ENCODE data around the gene C8G.

The C8G gene

GRCh38 chr9:136921718-136922117 is 23.3 kb upstream of the C8G start:
- 94% methylated on average over 10 of the region's 10 CpGs for WGBS
- no peaks in the 10 kb centered on the region for H3K27me3 ChIP-seq (ENCODE audit: insufficient read depth, low read length)
- H3K27ac ChIP-seq (ENCODE audit: low read depth, low read length) = no peak overlapping the region
- no peak overlapping the region for H3K4me3 ChIP-seq (ENCODE audit: low read length)
- H3K9me3 ChIP-seq (ENCODE audit: insufficient read depth, low read depth, low read length) = no peaks in the 10 kb centered on the region
- H3K4me1 ChIP-seq (ENCODE audit: insufficient read depth, low read length) = no peaks in the 10 kb centered on the region
- H3K9ac ChIP-seq (ENCODE audit: low read depth, low read length) = no peak overlapping the region
- H3K36me3 ChIP-seq (ENCODE audit: insufficient read depth, low read length) = peaks cover 71% of the 10 kb centered on the region

- Histone ChIP-seq H3K4me1 (ENCODE audit: insufficient read depth, low read length) (no peaks in the 10 kb centered on the region), H3K9me3 (ENCODE audit: insufficient read depth, low read depth, low read length) (no peaks in the 10 kb centered on the region), H3K27me3 (ENCODE audit: insufficient read depth, low read length) (no peaks in the 10 kb centered on the region), H3K4me3 (ENCODE audit: low read length) (no peak overlapping the region), H3K27ac (ENCODE audit: low read depth, low read length) (no peak overlapping the region), H3K9ac (ENCODE audit: low read depth, low read length) (no peak overlapping the region), H3K36me3 (ENCODE audit: insufficient read depth, low read length) (peaks cover 71% of the 10 kb centered on the region)
- 93% methylated on average over 19 of the region's 19 CpGs for WGBS
These were observed 22.5 kb upstream of the C8G start for GRCh38 chr9:136922540-136922939.

GRCh38 chr9:136923881-136924280 is 21.2 kb upstream of the C8G start:
- WGBS = 98% methylated on average over 19 of the region's 19 CpGs
- no peak overlapping the region for H3K9ac ChIP-seq (ENCODE audit: low read depth, low read length)
- no peak overlapping the region for H3K4me3 ChIP-seq (ENCODE audit: low read length)
- H3K9me3 ChIP-seq (ENCODE audit: insufficient read depth, low read depth, low read length) = no peaks in the 10 kb centered on the region
- H3K27ac ChIP-seq (ENCODE audit: low read depth, low read length) = no peak overlapping the region
- no peaks in the 10 kb centered on the region for H3K4me1 ChIP-seq (ENCODE audit: insufficient read depth, low read length)
- H3K36me3 ChIP-seq (ENCODE audit: insufficient read depth, low read length) = peaks cover 77% of the 10 kb centered on the region
- H3K27me3 ChIP-seq (ENCODE audit: insufficient read depth, low read length) = no peaks in the 10 kb centered on the region

- WGBS = 95% methylated on average over 33 of the region's 33 CpGs
- Histone ChIP-seq H3K36me3 (ENCODE audit: insufficient read depth, low read length) (peaks cover 69% of the 10 kb centered on the region), H3K27me3 (ENCODE audit: insufficient read depth, low read length) (no peaks in the 10 kb centered on the region), H3K9ac (ENCODE audit: low read depth, low read length) (no peak overlapping the region), H3K4me1 (ENCODE audit: insufficient read depth, low read length) (no peaks in the 10 kb centered on the region), H3K4me3 (ENCODE audit: low read length) (no peak overlapping the region), H3K9me3 (ENCODE audit: insufficient read depth, low read depth, low read length) (no peaks in the 10 kb centered on the region), H3K27ac (ENCODE audit: low read depth, low read length) (no peak overlapping the region)
These were observed 19.5 kb upstream of the C8G start for GRCh38 chr9:136925414-136926153.

- no peak overlapping the region for H3K4me3 ChIP-seq (ENCODE audit: low read length)
- H3K9me3 ChIP-seq (ENCODE audit: insufficient read depth, low read depth, low read length) = no peaks in the 10 kb centered on the region
- H3K27ac ChIP-seq (ENCODE audit: low read depth, low read length) = no peak overlapping the region
- no peaks in the 10 kb centered on the region for H3K27me3 ChIP-seq (ENCODE audit: insufficient read depth, low read length)
- H3K36me3 ChIP-seq (ENCODE audit: insufficient read depth, low read length) = peaks cover 63% of the 10 kb centered on the region
- H3K4me1 ChIP-seq (ENCODE audit: insufficient read depth, low read length) = no peaks in the 10 kb centered on the region
- no peak overlapping the region for H3K9ac ChIP-seq (ENCODE audit: low read depth, low read length)
- 96% methylated on average over 9 of the region's 9 CpGs for WGBS
These were observed 18.8 kb upstream of the C8G start for GRCh38 chr9:136926154-136926704.

GRCh38 chr9:136926749-136927148 is 18.3 kb upstream of the C8G start:
- no peak overlapping the region for H3K4me3 ChIP-seq (ENCODE audit: low read length)
- H3K36me3 ChIP-seq (ENCODE audit: insufficient read depth, low read length) = peaks cover 62% of the 10 kb centered on the region
- H3K9ac ChIP-seq (ENCODE audit: low read depth, low read length) = no peak overlapping the region
- H3K27ac ChIP-seq (ENCODE audit: low read depth, low read length) = no peak overlapping the region
- no peaks in the 10 kb centered on the region for H3K9me3 ChIP-seq (ENCODE audit: insufficient read depth, low read depth, low read length)
- no peaks in the 10 kb centered on the region for H3K27me3 ChIP-seq (ENCODE audit: insufficient read depth, low read length)
- 96% methylated on average over 13 of the region's 13 CpGs for WGBS
- no peaks in the 10 kb centered on the region for H3K4me1 ChIP-seq (ENCODE audit: insufficient read depth, low read length)

- WGBS = 97% methylated on average over 23 of the region's 23 CpGs
- Histone ChIP-seq H3K27ac (ENCODE audit: low read depth, low read length) (no peak overlapping the region), H3K36me3 (ENCODE audit: insufficient read depth, low read length) (peaks cover 58% of the 10 kb centered on the region), H3K4me1 (ENCODE audit: insufficient read depth, low read length) (no peaks in the 10 kb centered on the region), H3K9me3 (ENCODE audit: insufficient read depth, low read depth, low read length) (no peaks in the 10 kb centered on the region), H3K9ac (ENCODE audit: low read depth, low read length) (no peak overlapping the region), H3K4me3 (ENCODE audit: low read length) (no peak overlapping the region), H3K27me3 (ENCODE audit: insufficient read depth, low read length) (no peaks in the 10 kb centered on the region)
These were observed 17.4 kb upstream of the C8G start for GRCh38 chr9:136927343-136928271.

GRCh38 chr9:136928591-136928990 is 16.5 kb upstream of the C8G start:
- Histone ChIP-seq H3K27ac (ENCODE audit: low read depth, low read length) (no peak overlapping the region), H3K27me3 (ENCODE audit: insufficient read depth, low read length) (no peaks in the 10 kb centered on the region), H3K9me3 (ENCODE audit: insufficient read depth, low read depth, low read length) (no peaks in the 10 kb centered on the region), H3K9ac (ENCODE audit: low read depth, low read length) (no peak overlapping the region), H3K36me3 (ENCODE audit: insufficient read depth, low read length) (peaks cover 52% of the 10 kb centered on the region), H3K4me1 (ENCODE audit: insufficient read depth, low read length) (no peaks in the 10 kb centered on the region), H3K4me3 (ENCODE audit: low read length) (no peak overlapping the region)
- WGBS = 92% methylated on average over 9 of the region's 9 CpGs

- 95% methylated on average over 4 of the region's 4 CpGs for WGBS
- Histone ChIP-seq H3K9me3 (ENCODE audit: insufficient read depth, low read depth, low read length) (no peaks in the 10 kb centered on the region), H3K36me3 (ENCODE audit: insufficient read depth, low read length) (peaks cover 41% of the 10 kb centered on the region), H3K4me3 (ENCODE audit: low read length) (no peak overlapping the region), H3K27me3 (ENCODE audit: insufficient read depth, low read length) (no peaks in the 10 kb centered on the region), H3K27ac (ENCODE audit: low read depth, low read length) (no peak overlapping the region), H3K9ac (ENCODE audit: low read depth, low read length) (no peak overlapping the region), H3K4me1 (ENCODE audit: insufficient read depth, low read length) (no peaks in the 10 kb centered on the region)
These were observed 15.0 kb upstream of the C8G start for GRCh38 chr9:136930014-136930413.

- 100% methylated on average over 2 of the region's 2 CpGs for WGBS
- Histone ChIP-seq H3K36me3 (ENCODE audit: insufficient read depth, low read length) (peaks cover 25% of the 10 kb centered on the region), H3K9ac (ENCODE audit: low read depth, low read length) (no peak overlapping the region), H3K27me3 (ENCODE audit: insufficient read depth, low read length) (no peaks in the 10 kb centered on the region), H3K4me3 (ENCODE audit: low read length) (no peak overlapping the region), H3K4me1 (ENCODE audit: insufficient read depth, low read length) (no peaks in the 10 kb centered on the region), H3K27ac (ENCODE audit: low read depth, low read length) (no peak overlapping the region), H3K9me3 (ENCODE audit: insufficient read depth, low read depth, low read length) (no peaks in the 10 kb centered on the region)
These were observed 13.4 kb upstream of the C8G start for GRCh38 chr9:136931611-136932130.

GRCh38 chr9:136934277-136934676 is 10.8 kb upstream of the C8G start:
- H3K9me3 ChIP-seq (ENCODE audit: insufficient read depth, low read depth, low read length) = no peaks in the 10 kb centered on the region
- H3K36me3 ChIP-seq (ENCODE audit: insufficient read depth, low read length) = peaks cover 8% of the 10 kb centered on the region
- H3K27ac ChIP-seq (ENCODE audit: low read depth, low read length) = no peak overlapping the region
- no peaks in the 10 kb centered on the region for H3K27me3 ChIP-seq (ENCODE audit: insufficient read depth, low read length)
- no peak overlapping the region for H3K4me3 ChIP-seq (ENCODE audit: low read length)
- 91% methylated on average over 3 of the region's 3 CpGs for WGBS
- H3K4me1 ChIP-seq (ENCODE audit: insufficient read depth, low read length) = no peaks in the 10 kb centered on the region
- H3K9ac ChIP-seq (ENCODE audit: low read depth, low read length) = no peak overlapping the region

Measured in HUES64 (cell line).